ENCODE data around the gene PLXNB3. TPM values are rescaled to one million over a fixed set of nuclear protein-coding genes. Genes with fewer than 3 reads are reported as not detected.

PLXNB3 gene
- total RNA-seq, 2 experiments from 2014 or later, result 0.23 to 0.35 TPM

DNA sequence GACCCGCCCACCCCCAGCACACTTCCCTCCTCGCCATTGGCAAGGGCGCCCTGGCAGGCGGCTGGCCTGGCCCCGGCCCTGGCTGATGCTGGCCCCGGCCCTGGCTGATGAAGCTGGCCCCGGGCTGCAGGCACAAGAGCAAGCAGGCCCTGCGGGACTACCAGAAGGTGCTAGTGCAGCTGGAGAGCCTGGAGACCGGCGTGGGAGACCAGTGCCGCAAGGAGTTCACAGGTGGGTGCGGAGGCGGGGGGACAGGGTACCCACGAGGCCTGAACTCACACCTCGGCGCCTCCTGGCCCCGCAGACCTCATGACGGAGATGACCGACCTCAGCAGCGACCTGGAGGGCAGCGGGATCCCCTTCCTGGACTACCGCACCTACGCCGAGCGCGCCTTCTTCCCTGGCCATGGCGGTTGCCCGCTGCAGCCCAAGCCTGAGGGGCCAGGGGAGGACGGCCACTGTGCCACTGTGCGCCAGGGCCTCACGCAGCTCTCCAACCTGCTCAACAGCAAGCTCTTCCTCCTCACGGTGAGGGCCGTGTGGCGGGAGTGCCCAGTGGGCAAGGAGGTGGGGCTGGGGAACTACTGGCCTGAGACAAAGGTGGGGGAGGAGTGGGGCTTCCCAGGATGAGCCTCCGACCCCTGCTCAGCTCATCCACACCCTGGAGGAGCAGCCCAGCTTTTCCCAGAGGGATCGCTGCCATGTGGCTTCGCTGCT is 10.7 kb downstream of the PLXNB3 start:
- Mint-ChIP-seq H3K4me3 (no peak overlapping the region), H3K9me3 (no peaks in the 10 kb centered on the region), H3K36me3 (ENCODE audit: low read depth) (no peaks in the 10 kb centered on the region), H3K27me3 (peaks cover 1% of the 10 kb centered on the region), H3K4me1 (no peaks in the 10 kb centered on the region), H3K27ac (no peak overlapping the region)
- DNase-seq, result no peak
- POLR2A ChIA-PET, result no interaction called here
- CTCF ChIA-PET, result interaction anchor here (1.3 kb wide), 1 partner anchor 12 kb away, joined by 3 read pairs; no protein-coding TSS in a partner anchor

DNA sequence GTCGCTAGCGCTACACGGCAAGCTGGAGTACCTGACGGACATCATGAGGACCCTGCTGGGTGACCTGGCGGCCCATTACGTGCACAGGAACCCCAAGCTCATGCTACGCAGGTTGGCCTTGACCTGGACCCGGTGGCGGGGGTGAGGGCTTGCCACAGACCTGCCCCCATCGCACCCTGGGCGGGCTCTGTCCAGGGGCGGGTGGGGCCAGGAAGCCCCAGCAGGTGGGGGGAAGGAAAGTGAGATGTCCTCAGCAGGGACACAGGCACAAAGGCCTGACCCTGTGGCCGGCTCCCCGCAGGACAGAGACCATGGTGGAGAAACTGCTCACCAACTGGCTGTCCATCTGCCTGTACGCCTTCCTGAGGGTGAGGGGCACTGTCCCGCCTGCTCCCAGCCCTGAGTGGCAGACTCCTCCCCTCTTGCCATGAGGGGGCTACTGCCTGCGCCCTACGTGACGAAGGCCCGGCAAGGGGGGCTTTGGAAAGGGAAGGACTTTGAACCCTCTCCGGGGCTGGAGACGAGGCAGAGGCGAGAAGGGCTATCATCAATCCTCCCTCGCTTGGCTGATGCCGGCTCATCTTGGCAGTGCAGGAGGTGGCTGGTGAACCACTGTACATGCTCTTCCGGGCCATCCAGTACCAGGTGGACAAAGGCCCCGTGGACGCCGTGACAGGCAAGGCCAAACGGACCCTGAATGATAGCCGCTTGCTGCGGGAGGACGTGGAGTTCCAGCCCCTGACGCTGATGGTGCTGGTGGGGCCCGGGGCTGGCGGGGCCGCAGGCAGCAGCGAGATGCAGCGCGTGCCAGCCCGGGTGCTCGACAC is 11.5 kb downstream of the PLXNB3 start:
- H3K36me3 Mint-ChIP-seq (ENCODE audit: low read depth), result no peaks in the 10 kb centered on the region
- no peak for DNase-seq
- H3K27ac Mint-ChIP-seq, result no peak overlapping the region
- peaks cover 8% of the 10 kb centered on the region for H3K27me3 Mint-ChIP-seq
- H3K4me1 Mint-ChIP-seq, result no peaks in the 10 kb centered on the region
- no peak overlapping the region for H3K4me3 Mint-ChIP-seq
- POLR2A ChIA-PET, result no interaction called here
- CTCF ChIA-PET, result no interaction called here
- H3K9me3 Mint-ChIP-seq, result no peaks in the 10 kb centered on the region

GRCh38 chrX:153776120-153776599 is 12.1 kb downstream of the PLXNB3 start:
- no peak overlapping the region for H3K4me3 Mint-ChIP-seq
- H3K27ac Mint-ChIP-seq, result no peak overlapping the region
- ChIA-PET POLR2A (no interaction called here), CTCF (no interaction called here)
- H3K4me1 Mint-ChIP-seq, result no peaks in the 10 kb centered on the region
- H3K27me3 Mint-ChIP-seq, result peaks cover 8% of the 10 kb centered on the region
- DNase-seq, result no peak
- H3K36me3 Mint-ChIP-seq (ENCODE audit: low read depth), result no peaks in the 10 kb centered on the region
- no peaks in the 10 kb centered on the region for H3K9me3 Mint-ChIP-seq

DNA sequence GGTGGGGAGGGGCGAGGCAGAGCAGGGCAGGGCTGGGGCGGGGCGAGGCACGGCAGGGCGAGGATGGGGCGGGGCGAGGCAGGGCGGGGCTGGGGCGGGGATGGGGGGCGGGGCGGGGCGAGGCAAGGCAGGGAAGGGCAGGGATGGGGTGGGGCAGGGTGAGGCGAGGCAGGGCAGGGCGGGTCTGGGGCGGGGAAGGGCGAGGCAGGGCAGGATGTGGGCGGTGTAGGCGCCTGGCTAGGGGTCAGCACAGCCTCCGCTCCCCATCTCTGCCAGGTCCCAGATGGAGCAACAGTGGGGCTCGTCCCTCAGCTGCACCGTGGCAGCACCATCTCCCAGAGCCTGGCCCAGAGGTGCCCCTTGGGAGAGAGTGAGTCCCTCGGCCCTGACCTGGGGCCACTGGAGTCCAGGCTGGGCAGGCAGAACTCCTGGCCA is 12.6 kb downstream of the PLXNB3 start:
- H3K4me3 Mint-ChIP-seq, result no peak overlapping the region
- H3K27me3 Mint-ChIP-seq, result peaks cover 8% of the 10 kb centered on the region
- POLR2A ChIA-PET, result no interaction called here
- no peak overlapping the region for H3K27ac Mint-ChIP-seq
- no peaks in the 10 kb centered on the region for H3K36me3 Mint-ChIP-seq (ENCODE audit: low read depth)
- DNase-seq, result no peak
- no peaks in the 10 kb centered on the region for H3K9me3 Mint-ChIP-seq
- CTCF ChIA-PET, result no interaction called here
- no peaks in the 10 kb centered on the region for H3K4me1 Mint-ChIP-seq

GRCh38 chrX:153777261-153778090 is 13.4 kb downstream of the PLXNB3 start:
- Mint-ChIP-seq H3K4me3 (no peak overlapping the region), H3K27me3 (peaks cover 8% of the 10 kb centered on the region), H3K36me3 (ENCODE audit: low read depth) (no peaks in the 10 kb centered on the region), H3K4me1 (no peaks in the 10 kb centered on the region), H3K9me3 (no peaks in the 10 kb centered on the region), H3K27ac (no peak overlapping the region)
- DNase-seq, result no peak
- POLR2A ChIA-PET, result no interaction called here
- CTCF ChIA-PET, result interaction anchor here (1.0 kb wide), 1 partner anchor 14 kb away, joined by 3 read pairs; no protein-coding TSS in a partner anchor

DNA sequence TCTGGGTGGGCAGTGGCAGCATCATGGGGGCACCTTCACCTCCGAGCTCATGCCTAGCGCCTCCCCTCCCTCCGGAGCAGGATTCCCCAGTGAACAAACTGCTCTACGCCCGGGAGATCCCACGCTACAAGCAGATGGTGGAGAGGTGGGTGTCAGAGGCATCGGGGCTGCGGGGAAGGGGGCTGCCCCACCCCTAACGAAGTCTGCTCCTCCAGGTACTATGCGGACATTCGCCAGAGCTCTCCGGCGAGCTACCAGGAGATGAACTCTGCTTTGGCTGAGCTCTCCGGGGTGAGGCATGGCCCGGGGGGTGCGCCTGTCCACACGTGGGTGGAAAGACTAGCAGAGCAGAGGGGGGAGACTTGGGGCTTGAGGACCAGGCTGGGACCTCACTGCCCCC is 14.1 kb downstream of the PLXNB3 start:
- no peak overlapping the region for H3K4me3 Mint-ChIP-seq
- DNase-seq, result no peak
- ChIA-PET CTCF (interaction anchor here (1.0 to 1.4 kb wide), 3 partner anchors 12 to 30 kb away, joined by 3 to 4 read pairs (median 3); no protein-coding TSS in a partner anchor), POLR2A (no interaction called here)
- H3K36me3 Mint-ChIP-seq (ENCODE audit: low read depth), result no peaks in the 10 kb centered on the region
- peak overlapping the region; percentile 41 for H3K27ac Mint-ChIP-seq
- no peaks in the 10 kb centered on the region for H3K9me3 Mint-ChIP-seq
- peaks cover 8% of the 10 kb centered on the region for H3K27me3 Mint-ChIP-seq
- no peaks in the 10 kb centered on the region for H3K4me1 Mint-ChIP-seq

- Mint-ChIP-seq H3K27me3 (peaks cover 8% of the 10 kb centered on the region), H3K4me1 (no peaks in the 10 kb centered on the region), H3K36me3 (ENCODE audit: low read depth) (no peaks in the 10 kb centered on the region), H3K4me3 (no peak overlapping the region), H3K27ac (no peak overlapping the region), H3K9me3 (no peaks in the 10 kb centered on the region)
- POLR2A ChIA-PET, result no interaction called here
- DNase-seq, result no peak
- CTCF ChIA-PET, result interaction anchor here (1.3 to 1.4 kb wide), 2 partner anchors 11 to 29 kb away, joined by 3 to 4 read pairs; no protein-coding TSS in a partner anchor
These were observed 14.6 kb downstream of the PLXNB3 start for GRCh38 chrX:153778684-153779101.

GRCh38 chrX:153779891-153780677 is 16.0 kb downstream of the PLXNB3 start:
- CTCF ChIA-PET, result interaction anchor here (1.7 kb wide), 1 partner anchor 167 kb away, joined by 3 read pairs; no protein-coding TSS in a partner anchor
- Mint-ChIP-seq H3K9me3 (no peaks in the 10 kb centered on the region), H3K27me3 (peaks cover 8% of the 10 kb centered on the region), H3K4me1 (no peaks in the 10 kb centered on the region), H3K4me3 (no peak overlapping the region), H3K36me3 (ENCODE audit: low read depth) (no peaks in the 10 kb centered on the region), H3K27ac (peak overlapping the region; percentile 71)
- POLR2A ChIA-PET, result no interaction called here
- no peak for DNase-seq

DNA sequence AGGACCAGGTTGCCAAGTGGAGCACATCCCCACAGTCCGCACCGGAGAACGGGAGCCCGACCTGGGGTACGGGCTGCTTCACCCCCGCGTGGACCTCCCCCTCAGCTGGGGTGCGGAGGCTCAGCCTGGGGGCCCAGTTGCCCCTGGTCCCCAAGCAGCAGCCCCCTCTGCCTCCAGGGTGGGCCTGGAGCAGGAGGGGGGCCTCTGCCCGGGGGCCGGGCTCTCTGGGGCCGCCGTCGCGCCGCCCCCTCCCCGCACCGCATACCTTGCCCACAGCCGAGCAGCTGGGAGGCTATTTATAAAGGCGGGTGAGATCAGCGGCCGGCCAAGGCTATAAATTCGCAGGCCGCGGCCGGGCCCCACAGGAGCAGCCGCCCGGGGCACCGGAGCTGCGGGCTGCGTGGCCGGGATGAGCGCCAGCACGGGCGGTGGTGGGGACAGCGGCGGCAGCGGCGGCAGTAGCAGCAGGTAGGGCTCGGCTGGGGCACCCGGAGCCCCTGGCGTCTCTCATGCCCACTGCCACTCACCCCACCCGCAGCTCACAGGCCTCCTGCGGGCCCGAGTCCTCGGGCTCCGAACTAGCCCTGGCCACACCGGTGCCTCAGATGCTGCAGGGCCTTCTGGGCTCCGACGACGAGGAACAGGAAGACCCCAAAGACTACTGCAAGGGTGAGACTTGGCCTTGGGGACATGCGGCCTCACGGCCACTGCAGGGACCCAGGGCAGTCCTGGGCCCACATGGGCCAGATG is 16.8 kb downstream of the PLXNB3 start, which contains the start of gene SRPK3:
SRPK3 (plus strand) TSS at position 364 of the 750 bp plus-strand sequence; CDS start at position 410, 46 bp downstream.
- ChIA-PET CTCF (interaction anchor here (1.7 kb wide), 1 partner anchor 166 kb away, joined by 3 read pairs; no protein-coding TSS in a partner anchor), POLR2A (no interaction called here)
- no peak for DNase-seq
- Mint-ChIP-seq H3K27ac (peak within 1 kb of the TSS; percentile 71), H3K27me3 (peaks cover 8% of the 10 kb centered on the region), H3K4me3 (no peak within 1 kb of the TSS), H3K4me1 (no peaks in the 10 kb centered on the region), H3K36me3 (ENCODE audit: low read depth) (no peaks in the 10 kb centered on the region), H3K9me3 (no peaks in the 10 kb centered on the region)

- peaks cover 8% of the 10 kb centered on the region for H3K27me3 Mint-ChIP-seq
- no peaks in the 10 kb centered on the region for H3K9me3 Mint-ChIP-seq
- no peak overlapping the region for H3K27ac Mint-ChIP-seq
- no peak for DNase-seq
- POLR2A ChIA-PET, result no interaction called here
- H3K4me3 Mint-ChIP-seq, result no peak overlapping the region
- H3K4me1 Mint-ChIP-seq, result no peaks in the 10 kb centered on the region
- CTCF ChIA-PET, result no interaction called here
- peaks cover 2% of the 10 kb centered on the region for H3K36me3 Mint-ChIP-seq (ENCODE audit: low read depth)
These were observed 17.5 kb downstream of the PLXNB3 start for GRCh38 chrX:153781428-153782047.

- DNase-seq, result no peak
- H3K27me3 Mint-ChIP-seq, result peaks cover 8% of the 10 kb centered on the region
- POLR2A ChIA-PET, result no interaction called here
- CTCF ChIA-PET, result no interaction called here
- H3K27ac Mint-ChIP-seq, result no peak overlapping the region
- no peaks in the 10 kb centered on the region for H3K4me1 Mint-ChIP-seq
- no peaks in the 10 kb centered on the region for H3K9me3 Mint-ChIP-seq
- peaks cover 4% of the 10 kb centered on the region for H3K36me3 Mint-ChIP-seq (ENCODE audit: low read depth)
- H3K4me3 Mint-ChIP-seq, result no peak overlapping the region
These were observed 18.3 kb downstream of the PLXNB3 start for GRCh38 chrX:153782313-153782712.

Measured in activated CD4-positive, alpha-beta T cell treated with anti-CD3 and anti-CD28 coated beads, Interleukin-2, amount 10 ng/mL, durations not matched to agents 7 days and 5 days (primary cell).